ENCODE measurements around the gene MVB12B. TPM values are rescaled to one million over a fixed set of nuclear protein-coding genes. Genes with fewer than 3 reads are reported as not detected.

The MVB12B gene
- total and polyA plus RNA-seq, 2 of the 8 experiments (the other 6 are each of a cell fraction or from before 2014, with no cell fraction given), result 2.6 to 5.0 TPM

GRCh38 chr9:126543490-126543889 lies 216.9 kb downstream of the MVB12B start:
- Histone ChIP-seq H2AK5ac (ENCODE audit: low read depth, low read length) (no peak overlapping the region), H3K27me3 (replicated peaks in 1 of 4; ENCODE audit: control insufficient read depth in 3 of 4, extremely low read depth in 1 of 4, insufficient read depth in 3 of 4, low read length in 3 of 4) (no peaks in the 10 kb centered on the region), H4K8ac (ENCODE audit: extremely low read depth, insufficient read depth, low read length) (no peak overlapping the region), H2BK5ac (ENCODE audit: low read depth, low read length) (no peak overlapping the region), H4K5ac (ENCODE audit: insufficient read length, low read depth, low read length) (no peak overlapping the region), H2BK12ac (ENCODE audit: low read depth, low read length) (no peak overlapping the region), H3K79me2 (ENCODE audit: control insufficient read depth in 1 of 2, insufficient read depth in 2 of 2, low read length in 2 of 2) (no peaks in the 10 kb centered on the region), H3K14ac (ENCODE audit: insufficient read length) (no peak overlapping the region), H4K20me1 (replicated peaks in 1 of 2; ENCODE audit: control insufficient read depth in 1 of 2, insufficient read depth in 2 of 2, low read length in 2 of 2) (no peaks in the 10 kb centered on the region), H3K56ac (replicated peaks; ENCODE audit: insufficient read length, low read depth, low read length) (no peak overlapping the region), H2BK20ac (ENCODE audit: low read length) (no peak overlapping the region), H3K18ac (ENCODE audit: extremely low read depth, low read length) (no peak overlapping the region), H3K79me1 (ENCODE audit: low read depth, low read length) (no peaks in the 10 kb centered on the region), H2AFZ (ENCODE audit: low read length) (no peak overlapping the region), H3K4me2 (ENCODE audit: insufficient read depth in 1 of 2, low read depth in 2 of 2, low read length in 2 of 2) (no peak overlapping the region), H2BK15ac (ENCODE audit: low read length) (no peak overlapping the region), H3K23me2 (ENCODE audit: low read depth, low read length) (no peaks in the 10 kb centered on the region), H2BK120ac (replicated peaks; ENCODE audit: low read depth, low read length) (no peak overlapping the region), H3K23ac (ENCODE audit: insufficient read length) (no peak overlapping the region), H3K4me3 (ENCODE audit: extremely low read depth in 1 of 4, insufficient read depth in 2 of 4, low read depth in 3 of 4, low read length in 4 of 4) (no peak overlapping the region), H3K4me1 (replicated peaks in 1 of 4; ENCODE audit: control insufficient read depth in 3 of 4, insufficient read depth in 4 of 4, low read length in 3 of 4) (no peaks in the 10 kb centered on the region), H4K91ac (replicated peaks; ENCODE audit: insufficient read length, low read length) (no peak overlapping the region), H3K4ac (replicated peaks; ENCODE audit: insufficient read length, low read depth, low read length) (no peak overlapping the region), H3K9ac (replicated peaks in 1 of 4; ENCODE audit: extremely low read depth in 1 of 4, low read depth in 3 of 4, low read length in 3 of 4) (no peak overlapping the region), H3K36me3 (ENCODE audit: control insufficient read depth in 2 of 4, insufficient read depth in 4 of 4, low read length in 3 of 4) (no peaks in the 10 kb centered on the region), H3K9me3 (ENCODE audit: insufficient read depth in 2 of 2, low read depth in 1 of 2, low read length in 1 of 2) (peaks cover 0 to 3% of the 10 kb centered on the region in 2 experiments; a peak in 1 of 4 replicates), H3K27ac (ENCODE audit: low read depth, low read length) (no peak overlapping the region)
- ChIA-PET CTCF (ENCODE audit: partially characterized antibody) (interaction anchor here (0.7 to 1.8 kb wide), 2 partner anchors 29 to 239 kb away, joined by 3 to 5 read pairs; no protein-coding TSS in a partner anchor), POLR2A (ENCODE audit: partially characterized antibody) (no interaction called here)
- no CpG with 5 or more reads among the region's 3 CpGs for WGBS, 2 experiments (ENCODE audit: extremely low coverage in 1 of 2, insufficient coverage in 1 of 2, insufficient read length in 1 of 2, insufficient replicate concordance in 2 of 2, low coverage in 1 of 2, low lambda C conversion rate in 2 of 2, missing lambda C conversion rate in 1 of 2)
- no peak for DNase-seq (ENCODE audit: low read depth in 1 of 2, low spot score in 2 of 2)
- FAIRE-seq, result no peak
- TF ChIP-seq KDM5A (IDR thresholded peaks at IDR 0.05; ENCODE audit: low read length) (no peak), RNF2 (IDR thresholded peaks at IDR 0.05; ENCODE audit: borderline replicate concordance, low read depth, low read length, missing control alignments, poor library complexity, severe bottlenecking) (no peak), BACH1 (IDR thresholded peaks at IDR 0.05; ENCODE audit: low read length) (no peak), HDAC2 (IDR thresholded peaks at IDR 0.05; ENCODE audit: borderline replicate concordance in 1 of 2, low read depth in 2 of 2, low read length in 2 of 2) (peak in 1 of 2 experiments; percentile 74; a peak in 1 of 4 replicates), USF2 (IDR thresholded peaks at IDR 0.05; ENCODE audit: low read length) (no peak), ZNF274 (IDR thresholded peaks at IDR 0.05; ENCODE audit: borderline replicate concordance, extremely low read depth, low read length) (no peak), KDM1A (IDR thresholded peaks at IDR 0.05; ENCODE audit: borderline replicate concordance, low read length) (peak; percentile 76), SIN3A (conservative IDR thresholded peaks at IDR 0.05 in 1 of 2, IDR thresholded peaks at IDR 0.05 in 1 of 2; ENCODE audit: low read depth in 1 of 2, low read length in 2 of 2) (no peak), E2F6 (IDR thresholded peaks at IDR 0.05) (no peak), TAF1 (IDR thresholded peaks at IDR 0.05; ENCODE audit: low read depth, low read length) (no peak)
